CD4-positive, CD25-positive, alpha-beta regulatory T cell (primary cell): Measurements from ENCODE around the gene POU4F3. TPM values are rescaled to one million over a fixed set of nuclear protein-coding genes. Genes with fewer than 3 reads are reported as not detected.

ENCODE experiments used
- ATAC-seq, 2 donors: fragments of 150-1000 bp; cut with Tn5 transposase; one replicate each; pipeline ENCODE4 v1.10.0; 2021; ENCODE audit warnings: low read depth in 2 of 2, moderate number of reproducible peaks in 2 of 2, moderate library complexity in 1 of 2
- DNase-seq, 3 donors: peaks; one replicate each; pipeline versions ENCODE4 v3.0.0 to v3.0.0-alpha.2; 2012 to 2022; ENCODE audit warnings: mixed read lengths in 1 of 3
- H3K27ac ChIP-seq: one replicate; pipeline ENCODE4 v1.7.0; 2013; ENCODE audit warnings: mild to moderate bottlenecking, low read length; ENCODE audit not compliant: insufficient read depth, poor library complexity, severe bottlenecking
- H3K27me3 ChIP-seq: one replicate; pipeline ENCODE4 v1.7.0; 2013; ENCODE audit warnings: low read length; ENCODE audit not compliant: control insufficient read depth, insufficient read depth
- H3K36me3 ChIP-seq: one replicate; pipeline ENCODE4 v1.7.0; 2013; ENCODE audit warnings: mild to moderate bottlenecking, low read length, moderate library complexity; ENCODE audit not compliant: control insufficient read depth, insufficient read depth
- H3K4me1 ChIP-seq: 2 replicates; pipeline ENCODE4 v1.7.0; 2013; ENCODE audit warnings: mild to moderate bottlenecking, low read length; ENCODE audit not compliant: insufficient read depth, control insufficient read depth, poor library complexity, severe bottlenecking
- H3K4me3 ChIP-seq: one replicate; pipeline ENCODE4 v1.7.0; 2013; ENCODE audit warnings: low read depth, mild to moderate bottlenecking, low read length, moderate library complexity
- H3K9me3 ChIP-seq, 2 experiments: 1 replicate in 1 of 2; 2 replicates in 1 of 2; pipeline ENCODE4 v1.7.0; 2013; ENCODE audit warnings: low read length in 2 of 2, mild to moderate bottlenecking in 1 of 2, moderate library complexity in 1 of 2; ENCODE audit not compliant: control insufficient read depth in 2 of 2
- H3K27ac Mint-ChIP-seq, 3 donors: one replicate each; pipeline ENCODE4 v1.8.0; 2020 to 2022; ENCODE audit warnings: mild to moderate bottlenecking in 3 of 3, mixed read lengths in 3 of 3, moderate library complexity in 2 of 3
- H3K27me3 Mint-ChIP-seq: one replicate; pipeline ENCODE4 v1.8.0; 2022; ENCODE audit warnings: mild to moderate bottlenecking, mixed read lengths
- H3K36me3 Mint-ChIP-seq: one replicate; pipeline ENCODE4 v1.8.0; 2020; ENCODE audit warnings: mixed read lengths
- H3K4me1 Mint-ChIP-seq, 4 donors: one replicate each; pipeline ENCODE4 v1.8.0; 2020 to 2022; ENCODE audit warnings: mixed read lengths in 4 of 4, mild to moderate bottlenecking in 1 of 4
- H3K4me3 Mint-ChIP-seq, 4 donors: one replicate each; pipeline ENCODE4 v1.8.0; 2020 to 2022; ENCODE audit warnings: mild to moderate bottlenecking in 4 of 4, mixed read lengths in 4 of 4, moderate library complexity in 3 of 4
- H3K9me3 Mint-ChIP-seq, 7 donors: one replicate each; pipeline ENCODE4 v1.8.0; 2020 to 2022; ENCODE audit warnings: mixed read lengths in 7 of 7, mild to moderate bottlenecking in 3 of 7, moderate library complexity in 2 of 7
- polyA plus RNA-seq, 4 donors: library from polyadenylated mRNA; unstranded; fragments of 300-500 nt; fragmentation: Illumina TruSeq; gene quantifications; one replicate each; pipeline ENCODE4 v1.2.3, GENCODE V29; 2021
- total RNA-seq: library from RNA; stranded (reverse); gene quantifications from one replicate; pipeline ENCODE4 v1.2.3, GENCODE V29; 2022

POU4F3 gene
- total and polyA plus RNA-seq, 5 donors from 2014 or later = 0.30 TPM; not detected in 4

DNA sequence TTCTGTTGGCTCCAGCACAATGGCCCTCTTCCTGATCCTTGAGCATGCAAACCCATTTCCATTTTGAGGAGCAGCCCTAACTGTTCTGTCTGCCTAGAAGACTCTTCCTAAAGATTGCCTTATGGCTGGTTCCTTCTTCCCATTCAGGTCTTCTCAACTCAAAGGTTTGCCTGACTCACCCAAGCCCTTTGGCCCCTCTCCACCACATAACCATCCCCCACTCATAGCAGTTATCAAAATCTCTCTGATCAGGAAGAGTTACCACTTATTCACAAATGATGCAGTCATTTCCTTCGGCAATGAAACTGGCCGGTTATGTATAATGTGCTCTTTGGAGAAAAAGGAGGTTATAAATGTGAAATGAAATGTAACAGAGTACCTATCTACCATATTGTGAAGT, 8.9 kb upstream of the POU4F3 start:
- no peaks in the 10 kb centered on the region for H3K36me3 ChIP-seq
- H3K9me3 ChIP-seq = no peaks in the 10 kb centered on the region
- Mint-ChIP-seq H3K4me1 (no peaks in the 10 kb centered on the region), H3K36me3 (no peaks in the 10 kb centered on the region), H3K27ac (no peak overlapping the region), H3K27me3 (peaks cover 38% of the 10 kb centered on the region), H3K9me3 (peaks cover 0 to 4% (median 0%) of the 10 kb centered on the region in 7 donors), H3K4me3 (no peak overlapping the region)
- H3K4me1 ChIP-seq = no peaks in the 10 kb centered on the region
- peaks cover 14% of the 10 kb centered on the region for H3K27me3 ChIP-seq
- ATAC-seq (no peak), DNase-seq (no peak)
- H3K27ac ChIP-seq = no peak overlapping the region
- no peak overlapping the region for H3K4me3 ChIP-seq

DNA sequence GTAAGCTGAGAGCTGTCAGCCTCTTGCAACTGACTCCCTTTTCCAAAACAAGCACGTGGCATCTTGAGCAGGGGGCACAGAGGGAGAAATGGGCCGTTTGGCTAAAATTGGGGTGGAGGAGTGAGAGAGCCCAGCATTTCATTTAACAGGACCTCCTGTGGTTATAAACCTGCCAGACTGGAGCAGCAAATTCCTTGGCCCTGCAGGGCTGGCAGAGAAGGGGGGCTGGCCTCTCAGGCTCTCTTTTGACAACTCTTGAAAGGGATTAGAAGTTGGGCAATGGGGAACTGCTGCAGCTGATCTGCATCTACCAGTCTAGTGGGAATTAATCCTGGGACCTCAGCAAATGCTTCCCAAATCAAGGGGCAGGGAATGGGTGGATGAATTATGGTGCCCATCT, 7.2 kb upstream of the POU4F3 start:
- H3K27ac ChIP-seq = no peak overlapping the region
- H3K27me3 ChIP-seq = peaks cover 21% of the 10 kb centered on the region
- no peaks in the 10 kb centered on the region for H3K9me3 ChIP-seq
- ATAC-seq = no peak
- no peak overlapping the region for H3K27ac Mint-ChIP-seq
- H3K36me3 Mint-ChIP-seq = no peaks in the 10 kb centered on the region
- peaks cover 47% of the 10 kb centered on the region for H3K27me3 Mint-ChIP-seq
- H3K4me1 Mint-ChIP-seq = no peaks in the 10 kb centered on the region
- H3K4me3 ChIP-seq = no peak overlapping the region
- no peaks in the 10 kb centered on the region for H3K4me1 ChIP-seq
- H3K9me3 Mint-ChIP-seq = peaks cover 0 to 4% (median 0%) of the 10 kb centered on the region in 7 donors
- DNase-seq = no peak
- no peak overlapping the region for H3K4me3 Mint-ChIP-seq
- no peaks in the 10 kb centered on the region for H3K36me3 ChIP-seq

DNA sequence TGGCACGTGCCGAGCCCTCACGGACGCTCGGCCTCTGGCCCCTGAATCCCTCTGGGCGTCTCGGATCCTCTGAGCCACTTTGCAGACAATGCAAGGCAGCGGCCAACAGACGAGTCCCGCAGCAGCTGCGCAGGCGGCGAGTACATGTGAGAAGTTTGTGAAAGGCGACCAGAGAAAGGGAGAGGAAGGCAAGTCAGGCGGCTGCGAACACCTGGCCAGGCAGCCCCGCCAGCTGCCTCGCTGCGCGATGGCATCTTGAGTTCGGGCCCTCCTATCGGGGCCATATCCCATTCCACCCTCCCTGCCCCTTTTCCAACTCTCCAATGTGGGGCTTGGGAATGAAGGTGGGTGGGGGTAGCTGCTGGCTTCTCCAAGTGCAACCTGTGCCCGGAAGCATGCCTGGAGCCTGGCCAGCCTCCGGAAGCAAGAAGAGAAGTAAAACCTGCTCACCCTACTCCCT, 4.5 kb upstream of the POU4F3 start:
- H3K4me3 Mint-ChIP-seq = no peak overlapping the region
- Histone ChIP-seq H3K9me3 (no peaks in the 10 kb centered on the region), H3K27ac (no peak overlapping the region), H3K4me1 (no peaks in the 10 kb centered on the region), H3K36me3 (no peaks in the 10 kb centered on the region), H3K4me3 (no peak overlapping the region), H3K27me3 (peaks cover 28% of the 10 kb centered on the region)
- H3K36me3 Mint-ChIP-seq = no peaks in the 10 kb centered on the region
- peaks cover 68% of the 10 kb centered on the region for H3K27me3 Mint-ChIP-seq
- H3K4me1 Mint-ChIP-seq = peaks cover 0 to 6% (median 0%) of the 10 kb centered on the region in 4 donors
- H3K9me3 Mint-ChIP-seq = peaks cover 0 to 7% (median 0%) of the 10 kb centered on the region in 7 donors
- no peak for ATAC-seq
- no peak for DNase-seq
- H3K27ac Mint-ChIP-seq = no peak overlapping the region

DNA sequence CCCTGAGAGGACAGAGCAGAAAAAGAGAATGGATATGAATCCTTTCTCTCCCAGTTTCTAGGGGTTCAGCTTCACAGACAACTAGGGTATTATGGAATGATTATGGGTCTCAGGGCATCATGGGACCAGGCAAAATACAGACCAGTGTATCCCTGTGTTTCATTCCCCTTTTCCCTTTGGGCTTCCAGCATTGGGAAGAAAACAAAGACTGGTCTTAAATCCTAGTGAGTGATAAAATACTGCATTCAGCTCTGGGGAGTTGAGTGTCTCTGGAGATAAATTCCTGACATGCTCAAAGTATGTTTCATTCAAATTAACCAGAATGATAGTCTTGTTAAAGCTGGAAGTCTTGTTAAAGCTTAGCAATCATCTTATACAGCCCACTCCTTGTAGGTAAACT, 2.4 kb upstream of the POU4F3 start:
- no peak overlapping the region for H3K27ac ChIP-seq
- H3K27me3 ChIP-seq = peaks cover 37% of the 10 kb centered on the region
- no peaks in the 10 kb centered on the region for H3K9me3 ChIP-seq
- no peaks in the 10 kb centered on the region for H3K4me1 ChIP-seq
- Mint-ChIP-seq H3K9me3 (peaks cover 0 to 7% (median 0%) of the 10 kb centered on the region in 7 donors), H3K27ac (no peak overlapping the region), H3K36me3 (peaks cover 5% of the 10 kb centered on the region), H3K4me3 (no peak overlapping the region), H3K4me1 (peaks cover 0 to 12% (median 1%) of the 10 kb centered on the region in 4 donors), H3K27me3 (peaks cover 78% of the 10 kb centered on the region)
- no peak overlapping the region for H3K4me3 ChIP-seq
- ATAC-seq = no peak
- no peaks in the 10 kb centered on the region for H3K36me3 ChIP-seq
- DNase-seq = no peak

DNA sequence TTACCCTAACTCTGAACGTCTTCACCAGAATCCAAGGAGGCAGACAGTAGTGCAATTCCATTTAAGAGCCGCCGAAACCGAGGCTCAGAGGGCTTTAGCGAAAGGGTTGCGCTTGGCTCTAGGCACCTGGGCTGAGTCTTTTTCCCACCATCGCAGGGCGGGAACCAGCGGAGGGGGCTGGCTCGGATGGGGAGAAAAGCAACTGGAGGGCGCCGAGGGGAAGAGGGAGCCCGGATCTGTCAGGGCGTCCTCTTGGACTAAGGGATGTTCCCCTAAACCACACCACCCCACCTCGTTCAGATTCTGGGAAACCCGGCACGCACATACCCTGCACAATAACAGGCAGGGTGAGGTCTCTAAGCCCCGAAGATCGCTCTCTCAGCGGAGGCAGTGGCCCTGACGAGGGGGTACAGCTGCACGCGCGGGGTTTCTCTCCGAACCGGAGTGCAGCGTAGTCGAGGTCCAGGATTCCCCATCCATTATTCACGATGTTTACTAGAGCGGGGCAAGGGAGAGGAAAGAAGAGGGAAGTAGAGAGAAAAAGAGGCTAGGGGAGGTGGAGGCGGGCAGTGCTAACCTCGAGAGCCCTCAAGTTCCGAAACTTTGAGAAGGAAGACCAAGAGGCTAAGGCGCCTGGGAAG, 1.3 kb upstream of the POU4F3 start:
- DNase-seq (no peak), ATAC-seq (no peak)
- Histone ChIP-seq H3K4me1 (no peaks in the 10 kb centered on the region), H3K36me3 (no peaks in the 10 kb centered on the region), H3K4me3 (no peak overlapping the region), H3K27me3 (peaks cover 46% of the 10 kb centered on the region), H3K9me3 (no peaks in the 10 kb centered on the region), H3K27ac (no peak overlapping the region)
- Mint-ChIP-seq H3K4me3 (no peak overlapping the region), H3K27me3 (peaks cover 90% of the 10 kb centered on the region), H3K36me3 (peaks cover 5% of the 10 kb centered on the region), H3K9me3 (peaks cover 0 to 7% (median 0%) of the 10 kb centered on the region in 7 donors), H3K4me1 (peaks cover 0 to 12% (median 2%) of the 10 kb centered on the region in 4 donors), H3K27ac (no peak overlapping the region)

DNA sequence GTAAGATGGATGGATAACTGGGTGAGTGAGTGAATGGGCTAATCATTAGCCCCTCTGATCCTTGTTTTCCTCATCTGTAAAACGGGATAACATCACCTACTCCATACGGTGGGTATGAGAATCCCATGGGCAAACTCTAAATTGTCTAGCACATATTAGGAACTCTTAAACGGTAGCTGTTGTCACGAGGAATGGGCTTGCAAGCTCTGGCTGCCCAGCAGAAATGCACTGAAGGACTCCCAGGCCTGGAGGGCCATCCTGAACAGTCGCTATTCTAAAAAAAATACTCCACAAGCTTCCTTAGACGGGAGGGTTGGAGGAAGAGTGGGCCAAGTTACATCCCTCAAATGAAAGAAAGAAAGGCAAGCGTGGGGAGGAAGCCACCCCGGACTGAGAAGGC, 711 bp upstream of the POU4F3 start:
- peaks cover 0 to 12% (median 2%) of the 10 kb centered on the region in 4 donors for H3K4me1 Mint-ChIP-seq
- H3K36me3 Mint-ChIP-seq = peaks cover 5% of the 10 kb centered on the region
- ATAC-seq (no peak), DNase-seq (no peak)
- H3K4me3 ChIP-seq = no peak overlapping the region
- no peak overlapping the region for H3K27ac Mint-ChIP-seq
- H3K4me3 Mint-ChIP-seq = no peak overlapping the region
- peaks cover 46% of the 10 kb centered on the region for H3K27me3 ChIP-seq
- H3K9me3 Mint-ChIP-seq = peaks cover 0 to 7% (median 0%) of the 10 kb centered on the region in 7 donors
- no peaks in the 10 kb centered on the region for H3K36me3 ChIP-seq
- H3K9me3 ChIP-seq = no peaks in the 10 kb centered on the region
- peaks cover 92% of the 10 kb centered on the region for H3K27me3 Mint-ChIP-seq
- H3K27ac ChIP-seq = no peak overlapping the region
- no peaks in the 10 kb centered on the region for H3K4me1 ChIP-seq

DNA sequence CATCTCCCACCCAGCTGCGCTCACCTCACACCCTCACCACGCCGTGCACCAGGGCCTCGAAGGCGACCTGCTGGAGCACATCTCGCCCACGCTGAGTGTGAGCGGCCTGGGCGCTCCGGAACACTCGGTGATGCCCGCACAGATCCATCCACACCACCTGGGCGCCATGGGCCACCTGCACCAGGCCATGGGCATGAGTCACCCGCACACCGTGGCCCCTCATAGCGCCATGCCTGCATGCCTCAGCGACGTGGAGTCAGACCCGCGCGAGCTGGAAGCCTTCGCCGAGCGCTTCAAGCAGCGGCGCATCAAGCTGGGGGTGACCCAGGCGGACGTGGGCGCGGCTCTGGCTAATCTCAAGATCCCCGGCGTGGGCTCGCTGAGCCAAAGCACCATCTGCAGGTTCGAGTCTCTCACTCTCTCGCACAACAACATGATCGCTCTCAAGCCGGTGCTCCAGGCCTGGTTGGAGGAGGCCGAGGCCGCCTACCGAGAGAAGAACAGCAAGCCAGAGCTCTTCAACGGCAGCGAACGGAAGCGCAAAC, 1.1 kb downstream of the POU4F3 start:
- H3K4me3 Mint-ChIP-seq = no peak overlapping the region
- Histone ChIP-seq H3K27ac (no peak overlapping the region), H3K4me1 (peaks cover 3% of the 10 kb centered on the region), H3K36me3 (no peaks in the 10 kb centered on the region), H3K27me3 (peaks cover 50% of the 10 kb centered on the region), H3K9me3 (no peaks in the 10 kb centered on the region), H3K4me3 (no peak overlapping the region)
- H3K9me3 Mint-ChIP-seq = peaks cover 0 to 4% (median 0%) of the 10 kb centered on the region in 7 donors
- H3K27me3 Mint-ChIP-seq = peaks cover 91% of the 10 kb centered on the region
- DNase-seq = no peak
- no peak for ATAC-seq
- peaks cover 0 to 25% (median 4%) of the 10 kb centered on the region in 4 donors for H3K4me1 Mint-ChIP-seq
- H3K36me3 Mint-ChIP-seq = peaks cover 5% of the 10 kb centered on the region
- H3K27ac Mint-ChIP-seq = no peak overlapping the region
